Heart right ventricle (tissue), 16 donors: ENCODE data around the gene PRR15L. TPM values are rescaled to one million over a fixed set of nuclear protein-coding genes. Genes with fewer than 3 reads are reported as not detected.

Experiments used
- ATAC-seq, 8 donors: fragments of 200-7000 bp; cut with Tn5 transposase; one replicate each; pipeline ENCODE4 v1.9.1; 2020; ENCODE audit warnings: mild to moderate bottlenecking in 8 of 8, moderate library complexity in 8 of 8, moderate number of reproducible peaks in 1 of 8
- DNase-seq, 2 donors: peaks; one replicate each; pipeline ENCODE4 v3.0.0-alpha.2; 2020
- H3K27ac ChIP-seq, 10 donors: fragments of 200-600 bp; sonication (generic) in 2 of 10; one replicate each; pipeline versions ENCODE4 v1.5.0 to v1.8.0; 2020 to 2022; ENCODE audit warnings: mild to moderate bottlenecking in 3 of 10
- H3K27me3 ChIP-seq, 7 donors: fragments of 200-600 bp; one replicate each; pipeline ENCODE4 v1.8.0; 2021 to 2022; ENCODE audit warnings: mild to moderate bottlenecking in 2 of 7
- H3K36me3 ChIP-seq, 9 donors: fragments of 200-600 bp; sonication (generic) in 1 of 9; one replicate each; pipeline versions ENCODE4 v1.5.0 to v1.8.0; 2020 to 2022; ENCODE audit warnings: mild to moderate bottlenecking in 2 of 9
- H3K4me1 ChIP-seq, 9 donors: fragments of 200-600 bp; sonication (generic) in 1 of 9; one replicate each; pipeline versions ENCODE4 v1.5.0 to v1.8.0; 2020 to 2022; ENCODE audit warnings: mild to moderate bottlenecking in 4 of 9
- H3K4me3 ChIP-seq, 10 donors: fragments of 200-600 bp; sonication (generic) in 2 of 10; one replicate each; pipeline versions ENCODE4 v1.5.0 to v1.8.0; 2020 to 2022; ENCODE audit warnings: mild to moderate bottlenecking in 7 of 10, moderate library complexity in 2 of 10
- H3K9me3 ChIP-seq, 11 donors: fragments of 200-600 bp in 10 of 11; sonication (generic) in 2 of 11; one replicate each; pipeline versions ENCODE4 v1.5.0 to v1.8.0; 2013 to 2022; ENCODE audit warnings: mild to moderate bottlenecking in 2 of 11, control low read depth in 1 of 11, moderate library complexity in 1 of 11
- WGBS, 2 donors: extraction: QIAGEN DNeasy Blood & Tissue Kit; methylation state at CpG; one replicate each; pipeline ENCODE4 v1.1.7; 2013; ENCODE audit warnings: inconsistent platforms in 1 of 2; 5-methylcytosine and 5-hydroxymethylcytosine counted together
- intact Hi-C, 10 donors: fragments of 100-400 bp; cut with DNase I; formaldehyde crosslinking; loops; one replicate each; pipeline versions ENCODE4 v1.11.1 to v1.14.2; 2022
- polyA plus RNA-seq, 2 donors: library from polyadenylated mRNA; stranded (reverse); fragments of 200-250 nt; gene quantifications; one replicate each; pipeline ENCODE4 v1.2.3, GENCODE V29; 2013
- total RNA-seq, 10 donors: library from RNA; stranded (reverse); fragmentation: NEBNext Ultra II Directional in 3 of 10; extraction: Animal tissue kit (Norgen Biotek cat#: 25700) in 3 of 10; gene quantifications; one replicate each; pipeline versions ENCODE4 v1.2.1 to v1.2.4, GENCODE V29; 2021 to 2023
- TF ChIP-seq, protein P1 (sequence below), 9 donors: fragments of 200-600 bp; sonication (generic) in 2 of 9; IDR thresholded peaks; one replicate each; pipeline versions ENCODE4 v1.5.0 to v1.8.0; 2021 to 2022; ENCODE audit warnings: antibody characterized with exemption in 9 of 9, mild to moderate bottlenecking in 5 of 9, moderate library complexity in 1 of 9
- donor health status: Arrhythmogenic right ventricular cardiomyopathy.
- donor health status: ischemic (EF 13 %, LVEDD 7.1; RV severe dilation, severe dysfunction).
- donor health status: healthy with polysubstance abuse.
- donor health status: DM: no; HTN: yes; CAD: no.
- donor health status: DM: no; HTN: no; CAD: no.
- donor health status: ischemic (EF 25% LVEDD 6.9; RV normal size, moderate dysfunction).
- donor health status: ischemic (EF 25% LVEDD 5.7; RV mildly dilated, moderate dysfunction).
- donor health status: healthy.
- donor health status: DM: yes; HTN: yes; CAD: no.
- donor health status: Ischemic cardiomyopathy.
- donor health status: ischemic (EF 35%, LVEDD 5.7; RV mildly dilated, moderate dysfunction).
- donor health status: nonischemic (EF 11% LVEDD 7.7; RV severe dilation, severe dysfunction).
- donor health status: DM: yes; HTN: yes; CAD: no.
- donor health status: PGD.
- donor health status: ischemic (EF 29% LVEDD 5.4; RV normal size, mild dysfunction).
- donor health status: nonischemic (EF 23%, LVEDD 6.1; RV moderate dilation, normal function).

Gene PRR15L
- total and polyA plus RNA-seq, 12 donors = not detected

DNA sequence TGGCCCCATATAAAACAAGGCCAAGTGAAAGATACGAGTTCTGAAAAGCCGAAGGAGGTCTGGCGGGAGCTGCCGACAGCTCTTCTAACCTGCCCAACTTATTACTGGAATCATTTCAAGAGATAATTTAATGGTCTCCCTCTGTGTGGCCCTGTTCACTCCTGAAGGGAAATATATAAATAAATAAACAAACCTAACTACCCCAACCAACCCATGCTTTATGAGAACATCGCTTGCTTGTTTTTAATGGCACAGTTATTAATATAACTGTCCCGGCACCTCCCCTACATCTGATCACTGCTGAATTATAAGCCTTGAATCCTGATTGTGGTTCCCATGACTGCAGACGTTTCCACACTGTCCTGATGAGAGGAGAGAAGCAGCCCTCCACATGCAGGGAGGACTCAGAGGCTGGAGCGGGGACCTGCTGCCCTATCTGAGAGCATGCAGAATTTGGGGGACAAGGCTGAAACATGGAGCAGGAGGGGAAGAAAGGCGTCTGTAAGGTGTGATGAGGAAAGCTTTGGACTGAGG lies 35.4 kb upstream of the PRR15L start:
- 53 to 61% methylated on average over 9 of the region's 9 CpGs for WGBS, 2 donors
- Histone ChIP-seq H3K4me1 (peaks cover 0 to 17% (median 9%) of the 10 kb centered on the region in 9 donors), H3K4me3 (no peak overlapping the region), H3K27me3 (peaks cover 0 to 9% (median 0%) of the 10 kb centered on the region in 7 donors), H3K36me3 (no peaks in the 10 kb centered on the region), H3K9me3 (no peaks in the 10 kb centered on the region), H3K27ac (peak overlapping the region in 1 of 10 donors; percentile 1)
- ATAC-seq = no peak
- TF ChIP-seq, protein P1, sequence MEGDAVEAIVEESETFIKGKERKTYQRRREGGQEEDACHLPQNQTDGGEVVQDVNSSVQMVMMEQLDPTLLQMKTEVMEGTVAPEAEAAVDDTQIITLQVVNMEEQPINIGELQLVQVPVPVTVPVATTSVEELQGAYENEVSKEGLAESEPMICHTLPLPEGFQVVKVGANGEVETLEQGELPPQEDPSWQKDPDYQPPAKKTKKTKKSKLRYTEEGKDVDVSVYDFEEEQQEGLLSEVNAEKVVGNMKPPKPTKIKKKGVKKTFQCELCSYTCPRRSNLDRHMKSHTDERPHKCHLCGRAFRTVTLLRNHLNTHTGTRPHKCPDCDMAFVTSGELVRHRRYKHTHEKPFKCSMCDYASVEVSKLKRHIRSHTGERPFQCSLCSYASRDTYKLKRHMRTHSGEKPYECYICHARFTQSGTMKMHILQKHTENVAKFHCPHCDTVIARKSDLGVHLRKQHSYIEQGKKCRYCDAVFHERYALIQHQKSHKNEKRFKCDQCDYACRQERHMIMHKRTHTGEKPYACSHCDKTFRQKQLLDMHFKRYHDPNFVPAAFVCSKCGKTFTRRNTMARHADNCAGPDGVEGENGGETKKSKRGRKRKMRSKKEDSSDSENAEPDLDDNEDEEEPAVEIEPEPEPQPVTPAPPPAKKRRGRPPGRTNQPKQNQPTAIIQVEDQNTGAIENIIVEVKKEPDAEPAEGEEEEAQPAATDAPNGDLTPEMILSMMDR (IDR thresholded peaks at IDR 0.05) = no peak
- intact Hi-C loops = no loop called here
- DNase-seq = no peak

DNA sequence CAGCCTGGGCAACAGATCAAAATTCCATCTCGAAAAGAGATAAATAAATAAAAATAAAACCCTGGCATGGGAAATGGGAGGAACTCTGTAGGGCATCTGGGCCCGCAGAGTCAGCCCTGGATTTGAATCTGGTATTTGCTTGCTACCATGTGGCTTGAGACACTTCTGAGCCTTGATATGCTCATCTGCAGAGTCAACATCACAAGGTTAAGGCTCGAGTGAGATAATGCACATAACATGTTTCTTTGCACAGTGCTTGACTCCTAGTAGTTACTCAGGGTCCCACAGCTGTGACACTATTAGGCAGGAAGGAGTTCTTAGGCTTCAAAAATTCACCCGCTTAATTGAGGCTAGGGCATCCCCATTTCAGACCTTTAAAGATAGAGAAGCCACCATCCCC lies 34.5 kb upstream of the PRR15L start:
- no peak for DNase-seq
- Histone ChIP-seq H3K4me3 (no peak overlapping the region), H3K9me3 (no peaks in the 10 kb centered on the region), H3K36me3 (no peaks in the 10 kb centered on the region), H3K27ac (no peak overlapping the region), H3K4me1 (peaks cover 0 to 18% (median 11%) of the 10 kb centered on the region in 9 donors), H3K27me3 (peaks cover 0 to 9% (median 0%) of the 10 kb centered on the region in 7 donors)
- ATAC-seq = peak in 1 of 8 donors; percentile 20
- intact Hi-C loops = no loop called here
- 46 to 58% methylated on average over 4 of the region's 4 CpGs for WGBS, 2 donors
- TF ChIP-seq, protein P1 (IDR thresholded peaks at IDR 0.05) = no peak

DNA sequence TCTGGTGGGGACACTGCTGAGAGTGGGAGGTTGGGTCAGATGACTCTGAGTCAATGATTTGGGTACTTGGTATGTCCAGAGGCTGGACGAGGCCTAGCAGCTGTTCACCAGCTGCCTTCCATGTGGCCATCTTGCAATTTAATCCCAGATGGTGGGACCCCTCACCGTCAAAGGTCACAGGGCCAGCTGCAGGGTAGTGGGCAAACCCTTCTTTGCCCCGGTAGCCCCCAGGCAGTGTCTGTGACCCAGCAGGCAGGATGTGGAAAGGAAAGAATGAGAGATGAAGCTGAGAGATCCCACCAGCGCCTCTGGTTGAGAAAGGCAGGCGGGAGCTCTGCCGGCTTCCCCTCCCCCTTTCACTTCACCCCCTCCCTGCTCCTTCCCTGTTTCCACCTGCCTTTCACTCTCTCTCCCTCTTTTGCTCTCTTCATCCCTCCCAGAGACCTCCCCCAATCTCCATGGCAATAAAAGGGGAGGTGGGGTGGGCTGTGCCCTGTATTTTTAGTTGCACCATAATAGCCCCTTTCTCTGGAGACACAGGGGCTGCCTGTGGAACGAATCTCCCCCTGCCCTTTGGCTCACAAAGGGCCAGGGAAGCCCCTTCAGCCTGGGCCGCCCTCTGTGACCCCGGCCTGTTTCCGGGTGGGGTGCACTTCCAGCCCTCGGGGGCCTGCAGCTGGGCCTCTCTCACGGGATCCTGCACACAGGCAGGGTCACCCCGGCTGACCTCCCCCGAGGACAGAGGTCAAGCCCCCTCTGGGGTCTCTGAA lies 33.5 kb upstream of the PRR15L start:
- ATAC-seq (no peak), DNase-seq (no peak)
- Histone ChIP-seq H3K27ac (no peak overlapping the region), H3K4me1 (peaks cover 0 to 21% (median 11%) of the 10 kb centered on the region in 9 donors), H3K27me3 (peaks cover 0 to 9% (median 0%) of the 10 kb centered on the region in 7 donors), H3K4me3 (no peak overlapping the region), H3K36me3 (no peaks in the 10 kb centered on the region), H3K9me3 (no peaks in the 10 kb centered on the region)
- intact Hi-C loops = no loop called here
- TF ChIP-seq, protein P1 (IDR thresholded peaks at IDR 0.05) = no peak
- 58 to 72% methylated on average over 14 of the region's 14 CpGs for WGBS, 2 donors

DNA sequence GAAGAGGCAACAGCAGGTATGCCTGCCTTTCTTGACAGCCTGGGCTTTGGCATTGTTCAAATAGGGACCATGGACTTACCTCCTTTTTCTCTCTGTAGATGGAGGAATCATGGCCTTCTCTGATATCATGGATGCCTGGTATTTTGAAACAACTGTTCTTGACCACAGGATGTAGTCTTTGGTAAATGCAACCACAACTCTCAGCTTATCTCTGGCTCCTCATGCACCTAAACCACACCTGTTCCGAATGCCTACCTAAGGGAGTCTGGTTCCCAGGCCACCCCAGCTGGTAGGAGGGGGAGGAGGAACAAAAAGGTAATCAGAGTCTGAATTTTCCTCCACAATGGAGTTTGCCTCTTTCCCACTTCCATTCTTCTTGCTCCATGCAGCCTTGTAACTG lies 32.0 kb upstream of the PRR15L start:
- TF ChIP-seq, protein P1 (IDR thresholded peaks at IDR 0.05) = no peak
- DNase-seq = no peak

More for the DNA sequence above, 32.0 kb upstream of the PRR15L start:
- Histone ChIP-seq H3K9me3 (no peaks in the 10 kb centered on the region), H3K4me3 (no peak overlapping the region), H3K27ac (no peak overlapping the region), H3K27me3 (peaks cover 0 to 6% (median 0%) of the 10 kb centered on the region in 7 donors), H3K36me3 (peaks cover 0 to 9% (median 0%) of the 10 kb centered on the region in 9 donors), H3K4me1 (peaks cover 0 to 21% (median 11%) of the 10 kb centered on the region in 9 donors)
- no peak for ATAC-seq
- intact Hi-C loops = no loop called here
- 97 to 100% methylated on average over 1 of the region's 1 CpG for WGBS, 2 donors
